GDM1 (cell line): ENCODE data around the gene DPCD.
"Not testable (repeated sequence)": the region's sequence is repeated elsewhere in the genome, so short reads cannot be mapped to it uniquely, and the experiment has no call there.

ENCODE experiments used
- DNase-seq: peaks from one replicate; lab custom pipeline; 2025; lab: John Stamatoyannopoulos, UW

DPCD gene

GRCh38 chr10:101619983-101620382 is 31.9 kb downstream of the DPCD start:
- no peak for DNase-seq

DNA sequence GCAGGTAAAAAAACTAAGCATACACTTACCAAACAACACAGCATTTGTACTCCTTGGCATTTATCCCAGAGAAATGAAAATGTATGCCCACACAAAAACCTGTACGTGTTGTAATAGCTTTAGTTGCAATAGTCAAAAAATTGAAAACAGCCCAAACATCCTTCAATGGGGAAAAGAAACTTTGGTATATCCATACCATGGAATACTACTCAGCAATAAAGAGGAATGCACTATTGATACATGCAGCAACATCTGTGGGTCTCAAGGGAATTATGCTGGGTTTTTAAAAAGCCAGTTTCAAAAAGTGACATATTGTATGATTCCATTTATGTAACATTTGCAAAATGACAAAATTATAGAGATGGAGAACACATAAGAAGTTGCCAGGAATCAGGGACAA is 35.4 kb downstream of the DPCD start:
- no peak for DNase-seq

- DNase-seq = no peak
Observed at GRCh38 chr10:101624526-101625102, 36.5 kb downstream of the DPCD start.

GRCh38 chr10:101625821-101626412 is 37.8 kb downstream of the DPCD start:
- no peak for DNase-seq

DNA sequence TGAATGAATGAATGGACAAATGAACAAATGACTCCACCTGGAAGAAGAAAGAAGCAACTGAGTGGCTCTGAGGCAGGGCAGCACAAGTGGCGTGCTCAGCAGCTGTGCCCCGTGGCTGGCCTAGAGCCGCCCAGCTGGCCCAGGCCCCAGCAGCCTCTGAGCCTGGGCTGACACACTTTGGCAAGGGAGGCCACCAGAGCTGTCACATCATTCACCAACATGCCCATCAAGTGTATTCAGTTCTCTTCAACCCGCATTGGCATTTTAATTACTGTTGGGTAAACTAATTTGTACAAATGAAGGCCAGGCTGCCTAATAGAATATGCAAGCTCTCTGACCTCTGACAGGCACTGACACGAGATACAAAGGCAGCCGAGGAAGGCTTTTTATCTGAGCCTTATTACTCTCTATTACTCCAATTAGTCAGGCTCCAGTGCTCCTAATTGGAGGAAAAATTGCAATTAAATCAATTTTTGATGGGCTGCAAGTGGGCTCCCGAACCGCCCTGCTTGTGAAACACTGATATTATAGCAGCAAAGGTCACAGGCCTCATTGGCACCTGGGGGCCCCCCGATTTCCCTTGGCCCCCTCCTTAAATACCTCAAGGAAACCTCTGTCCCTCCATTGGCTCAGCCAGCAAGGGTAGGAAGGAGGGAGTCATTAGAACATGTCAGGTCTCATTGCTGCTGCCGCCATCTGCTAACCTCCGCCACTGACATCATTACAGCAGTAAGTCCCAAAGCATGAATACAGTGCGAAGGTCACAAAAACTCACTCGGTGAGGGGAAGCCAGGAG is 41.9 kb downstream of the DPCD start:
- no peak for DNase-seq

- DNase-seq = no peak
Observed at GRCh38 chr10:101630633-101630920, 42.5 kb downstream of the DPCD start.

- no peak for DNase-seq
Observed at GRCh38 chr10:101631821-101632475, 43.8 kb downstream of the DPCD start.

DNA sequence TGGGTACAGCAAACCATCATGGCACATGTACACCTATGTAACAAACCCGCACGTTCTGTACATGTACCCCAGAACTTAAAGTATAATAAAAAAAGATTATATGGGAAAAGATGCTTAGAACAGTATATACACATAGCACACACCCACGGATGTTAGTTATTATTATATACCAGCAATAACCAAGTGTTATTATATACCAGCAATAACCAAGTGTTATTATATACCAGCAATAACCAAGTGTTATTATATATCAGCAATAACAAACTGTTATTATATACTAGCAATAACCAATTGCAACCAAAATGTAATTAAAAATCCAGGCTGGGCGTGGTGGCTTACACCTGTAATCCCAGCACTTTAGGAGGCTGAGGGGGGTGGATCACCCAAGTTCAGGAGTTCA is 45.4 kb downstream of the DPCD start:
- not testable (repeated sequence) for DNase-seq

DNA sequence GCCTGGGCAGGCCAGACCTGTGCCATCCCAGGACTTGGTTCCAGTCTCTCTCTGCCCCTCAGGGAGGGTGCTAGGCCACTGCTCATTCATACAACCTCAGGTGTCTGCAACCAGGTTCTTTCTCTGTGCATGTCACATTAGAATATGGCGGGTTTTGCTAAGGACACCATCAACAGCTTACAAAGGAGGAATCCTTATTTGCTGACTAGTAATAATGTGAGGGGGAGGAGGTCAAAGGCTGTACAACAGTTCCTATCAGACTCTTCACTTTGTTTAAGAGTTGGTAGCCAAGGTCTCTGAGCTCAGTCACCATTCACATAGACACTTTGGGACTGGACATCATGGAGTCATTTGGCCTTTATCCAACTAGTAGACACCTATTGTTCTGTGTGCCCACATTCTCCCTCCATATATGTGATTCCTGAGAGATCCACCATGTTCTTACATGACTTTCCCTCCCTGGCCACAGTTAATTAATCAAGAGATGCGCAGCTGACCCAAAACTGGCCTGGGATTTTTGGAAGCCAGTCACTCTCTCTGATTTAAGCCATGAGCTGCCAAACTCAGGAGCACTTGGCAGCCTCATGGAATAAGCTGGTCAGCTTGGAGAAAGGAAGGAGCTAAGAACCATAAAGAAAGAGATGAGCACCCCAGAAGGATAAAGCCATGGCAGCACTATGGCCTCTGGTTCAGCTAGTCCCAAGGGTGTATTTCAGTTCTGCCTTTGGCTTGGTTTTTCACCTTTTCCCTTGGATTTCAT is 51.2 kb downstream of the DPCD start:
- DNase-seq = no peak

- no peak for DNase-seq
Observed at GRCh38 chr10:101643546-101643945, 55.4 kb downstream of the DPCD start.

DNA sequence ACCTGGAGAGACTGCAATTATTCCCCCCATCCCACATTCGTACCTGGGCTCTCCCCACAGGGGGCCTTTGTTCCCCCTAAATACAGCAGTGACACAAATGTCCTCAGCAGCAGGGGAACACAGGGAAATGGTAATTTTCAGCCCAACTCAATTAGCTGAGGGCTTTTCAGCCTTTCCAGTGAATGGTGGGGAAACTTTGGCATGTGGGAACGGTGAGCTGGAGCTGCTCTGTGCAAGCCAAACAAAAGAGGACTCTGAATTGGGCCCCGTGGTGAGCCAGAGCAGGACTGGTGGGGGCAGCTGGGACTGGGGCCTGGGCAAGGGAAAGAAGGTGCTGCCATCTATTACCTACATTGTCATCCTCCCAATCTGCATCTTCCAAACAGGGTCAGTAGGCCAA is 55.9 kb downstream of the DPCD start:
- no peak for DNase-seq

DNA sequence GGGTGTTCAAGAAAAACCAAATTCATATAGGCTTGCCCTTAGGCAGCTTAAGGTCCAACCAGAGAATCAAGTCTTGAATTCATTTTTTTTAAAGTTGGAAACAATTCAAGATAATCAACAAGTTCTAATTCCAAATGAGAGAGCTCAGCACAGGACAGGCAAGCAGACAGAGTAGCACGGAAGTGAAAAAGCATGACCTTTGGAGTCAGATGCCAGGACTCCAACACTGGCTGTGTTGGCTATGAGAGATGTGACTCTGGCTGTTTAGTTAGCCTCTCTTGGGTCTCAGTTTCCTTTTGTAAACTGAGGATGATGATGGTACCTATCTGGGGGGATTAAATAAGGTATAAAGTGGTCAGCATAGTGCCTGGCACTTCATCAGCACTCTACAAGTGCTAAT is 57.5 kb downstream of the DPCD start:
- no peak for DNase-seq

- DNase-seq = no peak
Observed at GRCh38 chr10:101646364-101646763, 58.2 kb downstream of the DPCD start.

GRCh38 chr10:101647255-101647654 is 59.1 kb downstream of the DPCD start:
- DNase-seq = no peak

- DNase-seq = no peak
Observed at GRCh38 chr10:101649525-101650085, 61.5 kb downstream of the DPCD start.

DNA sequence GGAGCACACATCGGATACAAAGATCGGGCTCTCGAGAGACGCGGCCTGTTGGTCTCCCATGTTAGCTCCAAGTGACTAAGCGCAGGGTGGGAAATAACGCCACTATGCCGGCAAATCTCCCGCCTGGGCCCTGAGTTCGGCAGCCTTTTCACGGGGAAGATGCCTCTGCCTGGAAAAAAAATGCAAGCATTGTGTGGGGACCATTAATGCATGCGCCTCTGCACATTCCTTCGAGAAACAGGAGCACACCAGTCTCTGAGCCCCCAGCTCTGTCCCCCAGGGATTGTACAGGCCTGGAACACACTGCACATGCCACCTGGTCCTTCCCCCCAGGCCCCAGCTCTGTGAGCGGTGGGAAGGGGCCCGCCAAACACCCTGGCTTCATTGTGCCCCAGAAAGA is 62.7 kb downstream of the DPCD start:
- no peak for DNase-seq

DNA sequence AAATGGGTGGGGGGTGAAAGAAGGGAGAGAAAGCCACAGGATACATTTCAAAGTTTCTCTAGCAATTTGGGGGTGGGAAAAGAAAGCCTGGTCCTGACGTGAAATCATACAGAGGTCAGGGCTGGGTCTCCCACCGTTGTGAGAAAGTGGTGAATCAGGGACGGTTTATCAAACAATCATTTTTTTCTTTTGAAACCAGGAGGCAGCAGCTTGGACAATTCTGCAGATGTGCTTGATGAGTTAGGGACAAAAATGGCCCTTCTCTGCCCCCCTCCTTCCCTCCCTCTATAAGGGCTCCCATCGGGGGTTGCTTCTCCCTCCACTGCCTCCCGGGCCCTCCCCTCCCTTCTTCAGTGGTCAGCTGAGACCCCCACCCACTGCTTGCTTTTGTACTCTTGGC is 63.2 kb downstream of the DPCD start:
- no peak for DNase-seq

- no peak for DNase-seq
Observed at GRCh38 chr10:101653536-101653935, 65.4 kb downstream of the DPCD start.

GRCh38 chr10:101655570-101655969 is 67.4 kb downstream of the DPCD start:
- no peak for DNase-seq

- DNase-seq = no peak
Observed at GRCh38 chr10:101656890-101657289, 68.8 kb downstream of the DPCD start.

DNA sequence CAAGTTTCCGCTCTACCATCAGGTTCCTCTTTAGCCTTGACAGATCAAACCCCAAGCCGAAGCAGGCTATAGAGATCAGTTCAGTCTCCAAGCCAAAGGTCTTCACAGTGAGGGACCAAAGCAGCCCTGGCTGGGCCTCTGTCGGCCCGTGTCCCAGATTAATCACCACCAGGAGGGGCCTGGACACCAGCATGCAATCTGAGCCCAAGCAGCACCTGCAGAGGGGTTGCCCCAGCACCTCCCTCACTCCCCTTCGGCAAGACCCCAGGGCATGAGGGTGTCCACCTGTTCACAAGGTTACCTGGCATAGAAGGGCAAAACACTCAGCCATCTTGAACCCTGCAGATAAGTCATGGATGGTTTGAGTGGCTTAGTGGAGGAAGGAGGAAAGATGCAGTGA is 70.9 kb downstream of the DPCD start:
- no peak for DNase-seq
